ENCODE measurements around the gene EFS. TPM values are rescaled to one million over a fixed set of nuclear protein-coding genes. Genes with fewer than 3 reads are reported as not detected.

EFS gene
- total RNA-seq, 6 experiments from 2014 or later, result 0.19 to 0.60 (median 0.39) TPM

DNA sequence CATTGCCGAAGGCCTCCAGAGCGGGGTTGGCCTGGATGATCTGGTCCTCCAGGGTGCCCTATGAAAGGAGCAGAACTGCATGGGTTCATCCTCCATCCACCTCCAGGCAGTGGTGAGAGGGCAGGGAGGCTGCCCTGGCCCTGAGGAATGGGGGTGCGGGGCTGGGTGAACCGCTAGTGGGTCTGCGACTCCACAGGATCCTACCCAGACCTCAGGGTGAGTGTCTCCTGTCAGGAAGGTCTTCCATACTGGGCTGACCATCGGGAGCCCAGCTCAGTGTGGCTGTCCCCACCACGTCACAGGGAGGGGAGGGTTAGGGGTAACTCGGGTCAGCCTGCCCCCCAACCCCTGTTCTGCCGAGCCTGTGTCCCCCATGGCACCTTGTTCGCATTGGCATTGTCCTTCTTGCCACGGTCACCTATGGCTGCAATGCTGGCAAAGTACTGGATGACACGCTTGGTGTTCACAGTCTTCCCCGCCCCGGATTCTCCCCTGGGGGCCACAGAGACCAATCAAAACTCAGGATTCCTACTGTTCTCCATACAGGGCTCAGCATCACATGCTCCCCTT, 39.4 kb upstream of the EFS start:
- Histone ChIP-seq H3K27me3 (no peaks in the 10 kb centered on the region), H3K27ac (no peak overlapping the region), H3K9me3 (no peaks in the 10 kb centered on the region), H3K4me1 (no peaks in the 10 kb centered on the region), H3K36me3 (no peaks in the 10 kb centered on the region), H3K4me3 (no peak overlapping the region)
- intact Hi-C loops (cut with DNase I), result no loop called here
- DNase-seq, result no peak
- ATAC-seq, result no peak
- TF ChIP-seq, protein P1, sequence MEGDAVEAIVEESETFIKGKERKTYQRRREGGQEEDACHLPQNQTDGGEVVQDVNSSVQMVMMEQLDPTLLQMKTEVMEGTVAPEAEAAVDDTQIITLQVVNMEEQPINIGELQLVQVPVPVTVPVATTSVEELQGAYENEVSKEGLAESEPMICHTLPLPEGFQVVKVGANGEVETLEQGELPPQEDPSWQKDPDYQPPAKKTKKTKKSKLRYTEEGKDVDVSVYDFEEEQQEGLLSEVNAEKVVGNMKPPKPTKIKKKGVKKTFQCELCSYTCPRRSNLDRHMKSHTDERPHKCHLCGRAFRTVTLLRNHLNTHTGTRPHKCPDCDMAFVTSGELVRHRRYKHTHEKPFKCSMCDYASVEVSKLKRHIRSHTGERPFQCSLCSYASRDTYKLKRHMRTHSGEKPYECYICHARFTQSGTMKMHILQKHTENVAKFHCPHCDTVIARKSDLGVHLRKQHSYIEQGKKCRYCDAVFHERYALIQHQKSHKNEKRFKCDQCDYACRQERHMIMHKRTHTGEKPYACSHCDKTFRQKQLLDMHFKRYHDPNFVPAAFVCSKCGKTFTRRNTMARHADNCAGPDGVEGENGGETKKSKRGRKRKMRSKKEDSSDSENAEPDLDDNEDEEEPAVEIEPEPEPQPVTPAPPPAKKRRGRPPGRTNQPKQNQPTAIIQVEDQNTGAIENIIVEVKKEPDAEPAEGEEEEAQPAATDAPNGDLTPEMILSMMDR (IDR thresholded peaks at IDR 0.05), result no peak
- no peak for TF ChIP-seq POLR2A (IDR thresholded peaks at IDR 0.05)
- no CpG with 5 or more reads among the region's 14 CpGs for WGBS (ENCODE audit: insufficient coverage, low coverage, low lambda C conversion rate, missing lambda C conversion rate)

GRCh38 chr14:23403908-23404307, 38.9 kb upstream of the EFS start:
- H3K27me3 ChIP-seq, result no peaks in the 10 kb centered on the region
- WGBS (ENCODE audit: insufficient coverage, low coverage, low lambda C conversion rate, missing lambda C conversion rate), result no CpG with 5 or more reads among the region's 4 CpGs
- ATAC-seq, result no peak
- no peaks in the 10 kb centered on the region for H3K9me3 ChIP-seq
- H3K4me1 ChIP-seq, result no peaks in the 10 kb centered on the region
- intact Hi-C loops (cut with DNase I), result no loop called here
- H3K36me3 ChIP-seq, result no peaks in the 10 kb centered on the region
- H3K27ac ChIP-seq, result no peak overlapping the region
- H3K4me3 ChIP-seq, result no peak overlapping the region
- no peak for DNase-seq
- no peak for TF ChIP-seq POLR2A (IDR thresholded peaks at IDR 0.05)
- TF ChIP-seq, protein P1 (IDR thresholded peaks at IDR 0.05), result no peak

DNA sequence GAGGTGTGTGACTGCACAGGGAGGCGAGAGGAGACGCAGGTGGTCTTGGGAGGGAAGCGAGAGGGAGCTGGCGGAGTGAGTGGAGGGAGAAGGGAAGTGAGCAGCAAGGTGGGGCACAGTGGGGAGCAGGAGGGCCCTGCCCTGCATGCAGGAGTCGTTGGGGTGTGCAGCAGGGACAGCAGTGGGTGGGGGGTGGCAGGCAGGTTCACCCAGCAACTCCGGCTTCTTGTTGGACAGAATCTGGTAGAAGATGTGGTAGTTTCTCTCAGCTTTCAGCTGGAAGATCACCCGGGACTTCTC, 38.1 kb upstream of the EFS start:
- ATAC-seq, result no peak
- Histone ChIP-seq H3K4me3 (no peak overlapping the region), H3K27me3 (no peaks in the 10 kb centered on the region), H3K4me1 (no peaks in the 10 kb centered on the region), H3K36me3 (no peaks in the 10 kb centered on the region), H3K27ac (no peak overlapping the region), H3K9me3 (no peaks in the 10 kb centered on the region)
- DNase-seq, result no peak
- 46% methylated on average over 4 of the region's 7 CpGs for WGBS (ENCODE audit: insufficient coverage, low coverage, low lambda C conversion rate, missing lambda C conversion rate)
- TF ChIP-seq POLR2A (IDR thresholded peaks at IDR 0.05), result no peak
- TF ChIP-seq, protein P1 (IDR thresholded peaks at IDR 0.05), result no peak
- intact Hi-C loops (cut with DNase I), result no loop called here

- Histone ChIP-seq H3K36me3 (no peaks in the 10 kb centered on the region), H3K27ac (no peak overlapping the region), H3K4me3 (no peak overlapping the region), H3K4me1 (no peaks in the 10 kb centered on the region), H3K27me3 (no peaks in the 10 kb centered on the region), H3K9me3 (no peaks in the 10 kb centered on the region)
- DNase-seq (no peak), ATAC-seq (no peak)
- intact Hi-C loops (cut with DNase I), result no loop called here
- TF ChIP-seq, protein P1 (IDR thresholded peaks at IDR 0.05), result no peak
- no peak for TF ChIP-seq POLR2A (IDR thresholded peaks at IDR 0.05)
- 40% methylated on average over 12 of the region's 25 CpGs for WGBS (ENCODE audit: insufficient coverage, low coverage, low lambda C conversion rate, missing lambda C conversion rate)
Measured at GRCh38 chr14:23402296-23403138, 37.5 kb upstream of the EFS start.
